DLD1 (cell line): ENCODE data around the gene GPR65.

Source experiments
- in situ Hi-C: cut with HindIII; loops from 2 replicates; pipeline ENCODE4 v1.10.0; 2017; ENCODE audit warnings: low sequenced_read_pairs

The GPR65 gene

DNA sequence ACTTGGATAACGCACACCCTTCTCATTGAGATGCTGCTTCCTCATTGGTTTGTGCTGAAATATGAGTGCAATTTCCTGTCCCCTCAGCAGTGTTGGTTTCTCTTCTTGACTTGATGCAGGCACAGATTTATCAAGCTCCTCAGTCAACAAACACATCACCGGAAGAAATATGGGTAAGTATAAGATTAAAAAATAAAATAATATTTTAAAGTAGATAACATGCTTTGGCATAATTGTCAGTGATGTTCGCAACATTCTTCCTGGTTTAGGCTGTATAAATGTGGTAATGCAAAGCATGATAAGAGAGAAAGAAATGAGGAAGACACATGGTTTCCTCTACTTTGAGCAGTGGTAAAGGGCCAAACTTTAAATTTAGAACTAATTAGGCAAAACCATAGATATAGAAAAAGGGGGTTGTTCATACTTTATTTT is at the start of gene GPR65:
Gene GPR65 (plus strand): TSS at position 86 of the 432 bp plus-strand sequence. CDS start 5,713 bp downstream, outside the sequence.
- in situ Hi-C loops, result loop anchor here (25.0 kb wide), 1 partner anchor 157 kb away; no protein-coding TSS in a partner anchor

DNA sequence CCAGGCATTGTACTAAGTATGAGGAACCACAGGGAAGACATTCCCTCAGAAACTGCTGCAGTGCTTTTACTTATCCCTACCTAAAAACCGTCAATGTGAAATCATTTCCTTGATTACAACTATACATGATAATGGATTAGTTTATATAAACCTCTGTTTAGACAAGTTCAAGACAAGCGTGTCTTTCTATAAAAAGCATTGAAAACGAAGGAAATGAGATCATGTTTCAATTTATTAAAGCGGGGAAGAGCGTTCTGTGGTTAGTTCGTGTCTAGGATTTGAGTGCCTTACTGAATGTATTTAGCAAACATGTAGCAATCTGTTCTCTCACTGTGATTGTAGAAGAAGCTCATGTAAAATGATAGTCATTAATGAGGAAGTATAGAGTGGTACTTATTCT is 49.4 kb upstream of the GPR65 start:
- in situ Hi-C loops, result no loop called here

- in situ Hi-C loops, result no loop called here
Measured at GRCh38 chr14:87960013-87960787, 44.7 kb upstream of the GPR65 start.

GRCh38 chr14:87961246-87961645 is 43.7 kb upstream of the GPR65 start:
- in situ Hi-C loops, result no loop called here

GRCh38 chr14:87966816-87967215 is 38.1 kb upstream of the GPR65 start:
- in situ Hi-C loops, result no loop called here

GRCh38 chr14:87967496-87967895 is 37.4 kb upstream of the GPR65 start:
- in situ Hi-C loops, result no loop called here

DNA sequence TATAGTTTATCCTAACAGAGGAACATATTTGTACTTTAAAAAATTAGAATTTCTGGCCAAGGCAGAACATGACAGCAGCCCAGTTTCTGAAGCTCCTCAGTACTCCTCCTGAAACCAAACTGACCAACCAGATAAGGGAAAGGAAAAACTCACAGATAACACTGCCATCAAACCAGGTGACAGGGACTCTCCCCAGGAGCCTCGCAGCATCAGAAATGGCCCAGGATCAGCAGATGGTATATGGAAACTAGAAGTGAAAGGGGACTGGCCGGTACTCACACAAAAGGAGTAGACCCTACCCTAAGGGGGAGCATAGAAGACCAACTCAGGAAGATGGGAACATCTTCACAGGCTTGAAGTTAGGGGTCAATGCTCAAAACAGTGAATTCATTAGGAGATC is 33.9 kb upstream of the GPR65 start:
- in situ Hi-C loops, result no loop called here

- in situ Hi-C loops, result no loop called here
Measured at GRCh38 chr14:87975636-87976035, 29.3 kb upstream of the GPR65 start.

GRCh38 chr14:87979689-87980088 is 25.2 kb upstream of the GPR65 start:
- in situ Hi-C loops, result no loop called here

DNA sequence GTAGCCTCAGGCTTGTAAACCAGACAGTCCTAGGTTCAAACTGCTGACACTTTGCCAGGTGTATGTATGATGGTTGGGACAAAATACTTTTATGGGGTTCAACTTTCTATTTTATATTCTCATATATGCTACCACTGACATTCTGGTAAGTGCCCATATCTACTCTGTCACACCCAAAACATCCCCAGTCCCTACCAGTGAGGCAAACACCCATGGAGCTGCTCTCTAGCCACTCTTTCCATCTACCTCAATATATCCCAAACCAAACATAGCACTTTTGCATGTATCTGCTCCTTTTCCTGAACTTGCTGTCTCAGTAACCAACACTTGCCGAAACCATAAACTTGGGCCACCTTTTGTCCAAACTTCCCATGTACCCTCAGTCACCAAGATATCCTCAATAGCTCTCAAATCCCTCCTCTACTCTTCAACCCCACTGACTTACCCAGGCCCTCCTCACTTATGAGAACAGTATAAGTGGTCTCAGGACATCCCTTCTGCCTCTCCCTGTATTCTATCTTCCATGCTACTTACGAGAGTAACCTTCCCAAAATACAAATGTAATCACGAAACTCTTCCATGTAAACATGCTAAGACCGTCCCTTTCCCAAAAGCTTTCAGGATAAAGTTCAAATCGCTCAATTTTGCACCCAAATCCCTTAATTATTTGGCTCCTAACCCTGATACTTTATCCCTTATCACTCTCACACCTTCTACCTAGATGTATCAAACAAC is 15.5 kb upstream of the GPR65 start:
- in situ Hi-C loops, result no loop called here

GRCh38 chr14:87989956-87990299 is 15.0 kb upstream of the GPR65 start:
- in situ Hi-C loops, result no loop called here

- in situ Hi-C loops, result no loop called here
Measured at GRCh38 chr14:87990682-87991081, 14.3 kb upstream of the GPR65 start.

DNA sequence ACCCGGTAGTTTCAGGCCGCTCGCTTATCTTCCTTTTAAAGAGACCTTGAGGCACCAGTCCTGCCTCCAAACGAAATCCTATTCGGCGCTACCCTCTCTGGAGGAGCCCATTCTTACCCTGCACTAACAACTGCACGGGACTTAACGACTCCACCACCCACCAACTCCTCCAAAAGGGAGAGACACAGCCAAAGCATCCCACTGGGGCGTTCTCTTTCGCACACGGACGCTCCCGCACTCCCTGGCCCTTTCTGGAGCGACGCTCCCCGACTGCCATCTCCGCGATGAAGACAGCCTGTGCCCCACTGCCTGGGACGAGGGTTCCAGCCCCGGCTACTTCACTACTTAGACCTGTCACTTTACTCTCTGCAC is 12.6 kb upstream of the GPR65 start:
- in situ Hi-C loops, result no loop called here

DNA sequence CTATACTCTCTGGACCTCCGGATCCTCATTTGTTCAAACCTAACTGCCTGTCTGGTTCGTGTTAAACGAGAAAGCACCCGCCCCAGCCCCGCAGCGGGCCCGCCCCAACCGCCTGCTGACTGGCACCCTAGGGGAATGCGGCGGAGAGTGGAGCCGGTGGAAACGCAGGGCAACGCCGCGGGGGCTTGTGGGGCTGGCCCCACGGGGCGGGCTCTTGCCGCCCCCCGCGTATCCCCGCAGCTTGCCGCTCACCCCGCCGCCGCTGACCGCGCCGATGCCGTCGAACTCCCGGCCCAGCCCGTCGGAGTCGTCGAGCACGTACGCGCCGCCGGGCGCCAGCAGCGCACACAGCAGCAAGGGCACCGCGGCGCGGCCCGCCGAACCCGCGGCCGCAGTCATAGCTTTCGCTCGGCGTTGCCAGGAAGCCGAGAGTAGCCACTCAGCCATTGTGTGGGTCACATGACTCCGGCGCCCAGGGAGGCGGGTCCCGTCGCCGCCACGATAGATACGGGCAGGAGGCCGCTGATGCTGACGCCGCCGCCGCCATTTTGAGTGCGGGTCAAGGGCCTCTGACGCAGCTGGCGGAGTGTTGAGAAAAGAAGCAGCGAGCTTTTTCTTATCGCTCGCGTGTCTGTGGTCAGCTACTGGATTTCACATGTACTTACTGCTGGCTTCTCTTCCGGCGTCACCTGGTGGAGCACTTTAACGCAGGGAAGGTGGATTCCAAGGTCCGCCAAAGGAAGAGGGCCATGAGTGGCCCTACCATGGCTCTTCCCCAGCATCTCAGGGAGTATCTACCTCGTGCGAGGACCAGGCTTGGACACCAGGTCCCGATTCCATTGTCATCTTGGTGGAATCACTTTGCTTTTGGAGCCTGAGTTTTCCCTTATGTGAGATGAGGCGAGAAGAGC is 12.0 kb upstream of the GPR65 start, which contains the start of gene GALC:
Gene GALC (minus strand): TSS at position 465 of the 911 bp plus-strand sequence. CDS start 18 bp downstream, at position 447.
- in situ Hi-C loops, result no loop called here

- in situ Hi-C loops, result no loop called here
Measured at GRCh38 chr14:87994974-87995373, 10.0 kb upstream of the GPR65 start.

GRCh38 chr14:87995500-87996290 is 9.2 kb upstream of the GPR65 start:
- in situ Hi-C loops, result no loop called here

GRCh38 chr14:87996291-87996592 is 8.7 kb upstream of the GPR65 start:
- in situ Hi-C loops, result no loop called here

GRCh38 chr14:87998482-87998881 is 6.5 kb upstream of the GPR65 start:
- in situ Hi-C loops, result no loop called here

DNA sequence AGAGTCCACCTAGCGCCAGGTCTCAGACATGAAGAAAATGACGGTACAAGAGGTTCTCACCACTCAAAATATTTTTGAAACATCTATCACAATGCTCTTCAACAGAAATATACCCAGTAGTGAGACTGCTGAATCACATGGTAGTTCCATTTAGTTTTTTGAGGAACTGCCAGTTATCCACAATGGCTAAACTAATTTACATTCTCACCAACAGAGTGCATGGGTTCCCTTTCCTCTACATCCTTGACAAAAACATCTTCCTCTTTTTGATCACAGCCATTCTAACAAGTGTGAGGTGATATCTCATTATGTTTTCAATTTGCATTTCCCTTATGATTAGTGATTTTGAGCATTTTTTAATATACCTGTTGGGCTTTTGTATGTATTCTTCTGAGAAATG is 5.7 kb upstream of the GPR65 start:
- in situ Hi-C loops, result no loop called here

- in situ Hi-C loops, result loop anchor here (25.0 kb wide), 1 partner anchor 160 kb away; no protein-coding TSS in a partner anchor
Measured at GRCh38 chr14:88002421-88003075, 2.4 kb upstream of the GPR65 start.
